Brain microvascular endothelial cell (primary cell): ENCODE measurements around the gene VOPP1.

ENCODE experiments used
- DNase-seq: peaks from one replicate; pipeline ENCODE4 v3.0.0-alpha.2; 2020
- H3K27ac ChIP-seq: fragments of 250-450 bp; sonication (Bioruptor Pico); 2 replicates; pipeline ENCODE4 v1.5.1; 2020; ENCODE audit warnings: mild to moderate bottlenecking, moderate library complexity
- H3K27me3 ChIP-seq: fragments of 250-450 bp; sonication (Bioruptor Pico); replicated peaks from 2 replicates; pipeline ENCODE4 v1.5.1; 2020; ENCODE audit warnings: mild to moderate bottlenecking
- H3K36me3 ChIP-seq: fragments of 250-450 bp; sonication (Bioruptor Pico); replicated peaks from 2 replicates; pipeline ENCODE4 v1.5.1; 2020; ENCODE audit warnings: mild to moderate bottlenecking
- H3K4me3 ChIP-seq: 2 replicates; pipeline ENCODE4 v1.5.1; 2011; ENCODE audit warnings: low read depth, mild to moderate bottlenecking, control low read depth, low read length, moderate library complexity
- CTCF ChIP-seq: IDR thresholded peaks from 2 replicates; pipeline ENCODE4 v1.5.1; 2011; ENCODE audit warnings: low read depth, mild to moderate bottlenecking, moderate library complexity, low read length, control low read depth, inconsistent platforms; ENCODE audit errors: missing control alignments
- in situ Hi-C: cut with HindIII; loops from 2 replicates; pipeline ENCODE4 v1.10.0; 2017; ENCODE audit warnings: low sequenced_read_pairs, low pct_ligation_motif_present

VOPP1 gene

GRCh38 chr7:55504967-55505658, 67.2 kb downstream of the VOPP1 start:
- Histone ChIP-seq H3K4me3 (no peak overlapping the region), H3K27me3 (no peaks in the 10 kb centered on the region), H3K27ac (peak overlapping the region; percentile 15), H3K36me3 (no peaks in the 10 kb centered on the region)
- no peak for DNase-seq
- no peak for TF ChIP-seq CTCF
- in situ Hi-C loops: no loop called here

GRCh38 chr7:55504093-55504859, 68.0 kb downstream of the VOPP1 start:
- in situ Hi-C loops: no loop called here
- Histone ChIP-seq H3K36me3 (no peaks in the 10 kb centered on the region), H3K4me3 (no peak overlapping the region), H3K27ac (peak overlapping the region; percentile 15), H3K27me3 (no peaks in the 10 kb centered on the region)
- peak; percentile 25 for DNase-seq
- no peak for TF ChIP-seq CTCF

GRCh38 chr7:55502858-55503440, 69.4 kb downstream of the VOPP1 start:
- Histone ChIP-seq H3K27ac (no peak overlapping the region), H3K36me3 (no peaks in the 10 kb centered on the region), H3K4me3 (no peak overlapping the region), H3K27me3 (no peaks in the 10 kb centered on the region)
- DNase-seq: no peak
- in situ Hi-C loops: no loop called here
- TF ChIP-seq CTCF: no peak

DNA sequence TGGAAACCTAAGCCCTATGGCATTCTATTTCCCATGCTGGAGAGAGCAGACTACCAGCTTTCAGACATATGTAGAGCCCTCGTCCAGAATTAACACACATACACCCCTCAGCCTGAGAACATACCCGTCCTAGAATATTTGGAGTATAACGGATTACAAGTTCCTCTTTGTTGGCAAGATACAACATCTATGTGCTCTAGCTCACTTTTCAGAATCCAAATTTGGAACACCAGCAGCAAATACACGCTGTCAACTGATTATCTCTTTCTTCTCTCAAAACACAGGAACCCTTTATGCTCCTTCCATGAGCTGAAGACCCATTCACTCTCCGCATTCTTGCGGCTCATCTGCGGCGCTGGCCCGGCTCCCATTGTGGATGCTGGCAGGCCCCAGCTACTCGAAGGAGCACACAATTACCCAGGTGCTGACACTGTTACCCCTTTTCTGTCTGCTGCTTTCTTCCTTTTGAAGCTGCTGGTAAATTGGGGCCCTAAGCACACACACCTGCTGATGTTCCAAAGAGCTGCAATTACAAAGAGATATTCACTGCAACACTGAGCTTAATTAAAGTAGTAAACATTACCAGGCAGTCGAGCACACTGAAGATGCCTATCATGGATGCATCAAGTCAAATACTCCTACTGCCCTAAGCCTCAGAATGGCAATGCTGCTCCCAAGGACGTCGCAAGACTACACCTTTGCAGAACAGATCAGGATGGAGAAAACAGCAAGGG, 70.0 kb downstream of the VOPP1 start:
- no peak for DNase-seq
- no peak for TF ChIP-seq CTCF

GRCh38 chr7:55501611-55502010, 70.7 kb downstream of the VOPP1 start:
- Histone ChIP-seq H3K27me3 (no peaks in the 10 kb centered on the region), H3K4me3 (no peak overlapping the region), H3K27ac (no peak overlapping the region), H3K36me3 (peaks cover 5% of the 10 kb centered on the region)
- in situ Hi-C loops: no loop called here
- TF ChIP-seq CTCF: no peak
- DNase-seq: no peak

More for the DNA sequence above, 70.0 kb downstream of the VOPP1 start:
- H3K36me3 ChIP-seq: no peaks in the 10 kb centered on the region
- no peaks in the 10 kb centered on the region for H3K27me3 ChIP-seq
- no peak overlapping the region for H3K4me3 ChIP-seq
- in situ Hi-C loops: no loop called here
- no peak overlapping the region for H3K27ac ChIP-seq
